Hepatocyte (in vitro differentiated cells): ENCODE data around the gene BLOC1S2. TPM values are rescaled to one million over a fixed set of nuclear protein-coding genes. Genes with fewer than 3 reads are reported as not detected.

Source experiments
- DNase-seq: peaks from one replicate; pipeline ENCODE4 v3.0.0-alpha.2; 2016; ENCODE audit warnings: low spot score
- H2AFZ ChIP-seq: fragments of 200-600 bp; sonication (generic); 2 replicates; pipeline ENCODE4 v1.6.0; 2016; ENCODE audit warnings: antibody characterized with exemption, mild to moderate bottlenecking
- H3K27ac ChIP-seq: fragments of 200-600 bp; sonication (generic); 2 replicates; pipeline ENCODE4 v1.5.1; 2016; ENCODE audit warnings: mild to moderate bottlenecking
- H3K27me3 ChIP-seq: fragments of 200-600 bp; sonication (generic); 2 replicates; pipeline ENCODE4 v1.6.1; 2016
- H3K36me3 ChIP-seq: fragments of 200-600 bp; sonication (generic); replicated peaks from 2 replicates; pipeline ENCODE4 v1.5.1; 2016; ENCODE audit warnings: low read depth; ENCODE audit not compliant: insufficient read depth
- H3K4me1 ChIP-seq: fragments of 200-600 bp; sonication (generic); 2 replicates; pipeline ENCODE4 v1.5.1; 2016; ENCODE audit warnings: mild to moderate bottlenecking, moderate library complexity; ENCODE audit not compliant: insufficient read depth
- H3K4me2 ChIP-seq: fragments of 200-600 bp; sonication (generic); 2 replicates; pipeline ENCODE4 v1.6.0; 2016
- H3K4me3 ChIP-seq: fragments of 200-600 bp; sonication (generic); 2 replicates; pipeline ENCODE4 v1.5.1; 2016; ENCODE audit warnings: mild to moderate bottlenecking
- H3K79me2 ChIP-seq: fragments of 200-600 bp; sonication (generic); 2 replicates; pipeline ENCODE4 v1.6.0; 2017; ENCODE audit warnings: mild to moderate bottlenecking
- H3K9me2 ChIP-seq: fragments of 200-600 bp; sonication (generic); replicated peaks from 2 replicates; pipeline ENCODE4 v1.6.0; 2017; ENCODE audit warnings: mild to moderate bottlenecking; ENCODE audit not compliant: insufficient read depth
- H3K9me3 ChIP-seq: fragments of 200-600 bp; sonication (generic); 2 replicates; pipeline ENCODE4 v1.5.1; 2016; ENCODE audit warnings: low read depth, mild to moderate bottlenecking
- H4K20me1 ChIP-seq: fragments of 200-600 bp; sonication (generic); 2 replicates; pipeline ENCODE4 v1.6.0; 2016; ENCODE audit warnings: mild to moderate bottlenecking; ENCODE audit not compliant: insufficient read depth, poor library complexity, severe bottlenecking
- CTCF ChIP-seq: fragments of 200-600 bp; sonication (generic); IDR thresholded peaks from 2 replicates; pipeline ENCODE4 v1.5.1; 2016; ENCODE audit warnings: antibody characterized with exemption, mild to moderate bottlenecking; ENCODE audit not compliant: poor library complexity
- EZH2 ChIP-seq: fragments of 200-600 bp; sonication (generic); IDR thresholded peaks from 2 replicates; pipeline ENCODE4 v1.6.1; 2016; ENCODE audit warnings: antibody characterized with exemption, mild to moderate bottlenecking, borderline replicate concordance
- EZH2phosphoT487 ChIP-seq: fragments of 200-600 bp; sonication (generic); IDR thresholded peaks from one replicate; pipeline ENCODE4 v1.6.1; 2018; ENCODE audit warnings: antibody characterized with exemption, mild to moderate bottlenecking, low read depth, moderate library complexity; ENCODE audit not compliant: unreplicated experiment, severe bottlenecking
- WGBS: methylation state at CpG from one replicate; pipeline ENCODE4 v1.1.6; 2016; ENCODE audit warnings: low lambda C conversion rate; ENCODE audit errors: missing lambda C conversion rate; 5-methylcytosine and 5-hydroxymethylcytosine counted together
- polyA plus RNA-seq: library from polyadenylated mRNA; unstranded; fragments of >200 nt; fragmentation: Nextera tagmentation; extraction: Ambion mirVana; gene quantifications from 2 replicates; pipeline ENCODE4 v1.2.1, GENCODE V29; 2016
- small RNA-seq: library from RNA; depleted of rRNA; stranded (forward); fragments of <200 nt; gene quantifications from one replicate; pipeline ENCODE3, GENCODE V24; 2014
- total RNA-seq: library from RNA; depleted of rRNA; stranded (reverse); fragments of >200 nt; gene quantifications from 2 replicates; pipeline ENCODE4 v1.2.3, GENCODE V29; 2014

BLOC1S2 gene
- total and polyA plus RNA-seq, 2 experiments from 2014 or later = 50.1 to 50.4 TPM

GRCh38 chr10:100232101-100232500 is 54.4 kb downstream of the BLOC1S2 start:
- Histone ChIP-seq H3K4me3 (no peak overlapping the region), H3K27me3 (no peaks in the 10 kb centered on the region), H3K9me2 (no peaks in the 10 kb centered on the region), H3K9me3 (no peaks in the 10 kb centered on the region), H2AFZ (no peak overlapping the region), H3K79me2 (peaks cover 17% of the 10 kb centered on the region), H3K4me2 (no peak overlapping the region), H4K20me1 (no peaks in the 10 kb centered on the region), H3K27ac (peak overlapping the region; percentile 32), H3K36me3 (no peaks in the 10 kb centered on the region), H3K4me1 (peaks cover 7% of the 10 kb centered on the region)
- TF ChIP-seq CTCF = no peak
- no peak for TF ChIP-seq EZH2phosphoT487
- TF ChIP-seq EZH2 = no peak
- DNase-seq = no peak
- 64% methylated on average over 2 of the region's 2 CpGs for WGBS

GRCh38 chr10:100229819-100230422 is 56.6 kb downstream of the BLOC1S2 start:
- Histone ChIP-seq H4K20me1 (no peaks in the 10 kb centered on the region), H3K27me3 (no peaks in the 10 kb centered on the region), H3K9me3 (no peaks in the 10 kb centered on the region), H3K4me2 (peak overlapping the region; percentile 86), H3K36me3 (no peaks in the 10 kb centered on the region), H3K4me1 (peaks cover 7% of the 10 kb centered on the region), H3K9me2 (no peaks in the 10 kb centered on the region), H3K4me3 (peak overlapping the region; percentile 75), H3K79me2 (peaks cover 29% of the 10 kb centered on the region), H2AFZ (peak overlapping the region; percentile 99), H3K27ac (peak overlapping the region; percentile 82)
- TF ChIP-seq CTCF (no peak), EZH2 (no peak), EZH2phosphoT487 (no peak)
- no peak for DNase-seq
- WGBS = 73% methylated on average over 21 of the region's 21 CpGs

- Histone ChIP-seq H2AFZ (no peak overlapping the region), H3K27ac (no peak overlapping the region), H3K79me2 (peaks cover 29% of the 10 kb centered on the region), H3K4me1 (peaks cover 7% of the 10 kb centered on the region), H3K9me3 (no peaks in the 10 kb centered on the region), H3K27me3 (no peaks in the 10 kb centered on the region), H3K9me2 (no peaks in the 10 kb centered on the region), H4K20me1 (no peaks in the 10 kb centered on the region), H3K4me2 (no peak overlapping the region), H3K4me3 (no peak overlapping the region), H3K36me3 (no peaks in the 10 kb centered on the region)
- DNase-seq = no peak
- no peak for TF ChIP-seq EZH2
- TF ChIP-seq CTCF = no peak
- no peak for TF ChIP-seq EZH2phosphoT487
- WGBS = 96% methylated on average over 5 of the region's 5 CpGs
Measured at GRCh38 chr10:100223879-100224278, 62.6 kb downstream of the BLOC1S2 start.

Small RNAs within 50 kb of the gene (small RNA-seq; reads per million reads assigned to genes)
- gene RNU6-422P = not detected
- 83.0 reads per million, percentile 97 among the genes with 10 or more reads in this experiment for gene SNORA12

Other genes with a start within 250 kb of the BLOC1S2 start
- gene CPN1, start 204.8 kb downstream of the BLOC1S2 start, total RNA-seq = 2.8 and 3.8 TPM in 2 replicates
- 1.9 and 4.6 TPM in 2 replicates for gene CPN1, start 204.8 kb downstream of the BLOC1S2 start, polyA plus RNA-seq
- 33.2 and 35.7 TPM in 2 replicates for gene ERLIN1, start 100.7 kb downstream of the BLOC1S2 start, total RNA-seq
- 21.5 and 26.3 TPM in 2 replicates for gene ERLIN1, start 100.7 kb downstream of the BLOC1S2 start, polyA plus RNA-seq
- 24.6 and 29.2 TPM in 2 replicates for gene CHUK, start 57.1 kb downstream of the BLOC1S2 start, total RNA-seq
- gene CHUK, start 57.1 kb downstream of the BLOC1S2 start, polyA plus RNA-seq = 10.0 and 10.8 TPM in 2 replicates
- gene CWF19L1, start 19.0 kb downstream of the BLOC1S2 start, total RNA-seq = 22.8 and 24.0 TPM in 2 replicates
- 12.2 and 14.5 TPM in 2 replicates for gene CWF19L1, start 19.0 kb downstream of the BLOC1S2 start, polyA plus RNA-seq
- 0.10 TPM in 1 of 2 replicates, not detected in the other for gene PKD2L1, start 43.5 kb upstream of the BLOC1S2 start, total RNA-seq
- gene PKD2L1, start 43.5 kb upstream of the BLOC1S2 start, polyA plus RNA-seq = 0.88 and 1.9 TPM in 2 replicates
- 589 and 622 TPM in 2 replicates for gene SCD, start 60.6 kb upstream of the BLOC1S2 start, total RNA-seq
- gene SCD, start 60.6 kb upstream of the BLOC1S2 start, polyA plus RNA-seq = 213 and 282 TPM in 2 replicates
- not detected in 2 replicates for gene WNT8B, start 176.3 kb upstream of the BLOC1S2 start, total RNA-seq
- not detected in 2 replicates for gene WNT8B, start 176.3 kb upstream of the BLOC1S2 start, polyA plus RNA-seq
- gene SEC31B, start 233.2 kb upstream of the BLOC1S2 start, total RNA-seq = 2.3 and 5.4 TPM in 2 replicates
- gene SEC31B, start 233.2 kb upstream of the BLOC1S2 start, polyA plus RNA-seq = 7.7 and 13.2 TPM in 2 replicates
- gene NDUFB8, start 243.2 kb upstream of the BLOC1S2 start, total RNA-seq = 124 and 146 TPM in 2 replicates
- gene NDUFB8, start 243.2 kb upstream of the BLOC1S2 start, polyA plus RNA-seq = 350 and 355 TPM in 2 replicates
- gene HIF1AN, start 249.3 kb upstream of the BLOC1S2 start, total RNA-seq = 13.7 and 15.5 TPM in 2 replicates
- gene HIF1AN, start 249.3 kb upstream of the BLOC1S2 start, polyA plus RNA-seq = 32.1 and 36.0 TPM in 2 replicates